ENCODE data around the gene TIFAB.
"Not testable (repeated sequence)": the region's sequence is repeated elsewhere in the genome, so short reads cannot be mapped to it uniquely, and the experiment has no call there.

The TIFAB gene, protein sequence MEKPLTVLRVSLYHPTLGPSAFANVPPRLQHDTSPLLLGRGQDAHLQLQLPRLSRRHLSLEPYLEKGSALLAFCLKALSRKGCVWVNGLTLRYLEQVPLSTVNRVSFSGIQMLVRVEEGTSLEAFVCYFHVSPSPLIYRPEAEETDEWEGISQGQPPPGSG

DNA sequence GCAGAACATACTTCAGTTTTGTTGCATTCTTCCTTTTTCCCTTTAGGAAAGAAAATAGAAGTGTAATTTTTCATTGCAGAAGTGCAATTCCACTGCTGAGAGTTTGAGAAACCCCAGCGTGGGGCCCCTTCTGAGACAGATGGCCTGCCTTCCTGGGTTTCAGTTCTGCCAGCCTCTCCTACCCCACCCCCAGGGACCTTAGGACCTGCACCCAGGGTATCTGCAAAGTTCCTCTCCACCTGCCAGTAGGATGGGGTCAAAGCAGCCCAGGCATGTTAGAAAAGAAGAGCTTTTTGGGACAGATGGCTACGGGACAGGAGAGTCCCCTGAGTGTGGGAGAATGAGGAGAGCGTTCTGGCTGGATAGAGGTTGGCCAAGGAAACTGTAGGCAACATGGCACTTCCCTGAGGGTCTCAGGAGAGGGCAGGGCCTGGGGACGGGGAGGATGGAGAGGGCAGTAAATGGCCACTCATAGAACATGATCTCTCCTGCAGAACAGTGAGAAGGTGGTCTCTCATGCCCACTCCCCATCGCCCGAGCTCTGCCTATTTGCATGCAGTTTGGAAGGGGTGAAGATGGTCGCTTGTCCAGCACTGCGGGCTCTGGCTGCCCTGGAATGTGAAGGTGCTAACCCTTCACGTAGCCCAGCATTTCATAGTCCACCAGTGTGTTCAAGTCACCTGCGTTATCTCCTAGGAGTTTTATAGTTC lies at the start of gene TIFAB:
TSS of gene TIFAB (minus strand) at position 31 of the 710 bp plus-strand sequence. CDS start 2,412 bp downstream, outside the sequence.
- no peak for TF ChIP-seq ZNF274 (IDR thresholded peaks at IDR 0.05; ENCODE audit: low read depth, low read length)
- TF ChIP-seq YY1 (IDR thresholded peaks at IDR 0.05; ENCODE audit: insufficient read depth, insufficient read length): no peak
- no peak for TF ChIP-seq SUZ12 (IDR thresholded peaks at IDR 0.05; ENCODE audit: extremely low read depth, insufficient read depth, insufficient read length)
- Histone ChIP-seq H3K4me1 (ENCODE audit: insufficient read depth, insufficient read length) (peaks cover 4% of the 10 kb centered on the region), H3K4me3 (ENCODE audit: insufficient read length, low read depth) (no peak within 1 kb of the TSS), H3K9me3 (ENCODE audit: insufficient read depth, low read length) (no peaks in the 10 kb centered on the region), H3K9ac (ENCODE audit: insufficient read length, low read depth) (no peak within 1 kb of the TSS), H3K36me3 (ENCODE audit: insufficient read depth, insufficient read length, low read length) (no peaks in the 10 kb centered on the region), H3K27me3 (ENCODE audit: insufficient read depth, insufficient read length) (peaks cover 12% of the 10 kb centered on the region)
- DNase-seq (ENCODE audit: low read depth, low spot score): no peak

DNA sequence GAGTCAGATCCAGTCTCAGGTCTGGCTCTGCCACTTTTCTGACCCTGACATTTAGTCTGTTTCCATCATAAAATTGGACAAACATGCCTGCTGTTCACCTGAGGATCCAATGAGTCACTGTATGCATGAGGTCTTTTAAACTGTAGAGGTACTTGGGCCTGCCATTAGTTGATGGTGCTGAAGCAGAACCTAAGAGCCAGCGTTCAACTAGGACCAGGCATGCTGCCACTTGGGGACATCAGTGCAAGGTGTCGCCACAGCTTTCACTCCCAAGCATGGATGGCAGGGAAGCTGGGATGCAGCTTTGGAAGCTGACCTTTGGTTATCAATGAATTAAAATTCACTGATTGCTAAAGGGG lies 46.5 kb upstream of the TIFAB start:
- no peak overlapping the region for H3K9ac ChIP-seq (ENCODE audit: insufficient read length, low read depth)
- no peak for DNase-seq (ENCODE audit: low read depth, low spot score)
- peaks cover 95% of the 10 kb centered on the region for H3K27me3 ChIP-seq (ENCODE audit: insufficient read depth, insufficient read length)
- TF ChIP-seq ZNF274 (IDR thresholded peaks at IDR 0.05; ENCODE audit: low read depth, low read length) (no peak), SUZ12 (IDR thresholded peaks at IDR 0.05; ENCODE audit: extremely low read depth, insufficient read depth, insufficient read length) (no peak), YY1 (IDR thresholded peaks at IDR 0.05; ENCODE audit: insufficient read depth, insufficient read length) (no peak)
- H3K9me3 ChIP-seq (ENCODE audit: insufficient read depth, low read length): no peaks in the 10 kb centered on the region
- peaks cover 6% of the 10 kb centered on the region for H3K4me1 ChIP-seq (ENCODE audit: insufficient read depth, insufficient read length)
- no peak overlapping the region for H3K4me3 ChIP-seq (ENCODE audit: insufficient read length, low read depth)
- H3K36me3 ChIP-seq (ENCODE audit: insufficient read depth, insufficient read length, low read length): no peaks in the 10 kb centered on the region

DNA sequence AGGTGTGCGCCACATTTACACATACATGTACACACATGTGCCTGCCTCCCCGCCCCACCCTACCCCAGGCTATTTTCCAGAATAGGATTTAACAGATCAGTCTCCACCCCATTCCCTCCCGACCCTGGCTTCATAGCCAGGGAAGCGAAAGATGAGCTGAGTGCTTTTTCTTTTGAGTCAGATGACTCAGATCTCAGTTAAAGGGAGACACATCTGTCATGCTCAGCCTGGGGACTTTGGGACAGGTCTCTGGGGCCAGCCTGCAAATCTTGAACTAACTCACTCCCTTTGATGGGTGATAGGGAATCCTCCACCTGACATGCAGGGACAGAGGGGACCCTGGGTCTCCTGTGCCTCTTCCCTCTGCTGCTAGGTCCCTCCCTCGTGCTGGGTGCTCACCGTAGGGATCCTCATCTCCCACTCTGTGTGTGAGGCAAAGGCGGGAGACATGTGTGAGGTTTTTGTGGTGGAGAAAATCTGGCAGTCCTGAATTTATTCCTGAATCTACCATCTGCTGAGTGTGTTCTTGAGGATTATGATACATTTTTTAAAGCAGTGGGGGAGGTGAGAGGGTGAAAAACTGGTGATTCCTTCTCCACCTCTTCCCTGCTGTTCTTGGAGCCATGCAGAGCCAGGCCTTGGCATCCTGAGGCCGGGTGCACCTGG lies 46.0 kb upstream of the TIFAB start:
- H3K4me3 ChIP-seq (ENCODE audit: insufficient read length, low read depth): no peak overlapping the region
- no peak overlapping the region for H3K9ac ChIP-seq (ENCODE audit: insufficient read length, low read depth)
- H3K27me3 ChIP-seq (ENCODE audit: insufficient read depth, insufficient read length): peaks cover 95% of the 10 kb centered on the region
- no peak for DNase-seq (ENCODE audit: low read depth, low spot score)
- TF ChIP-seq YY1 (IDR thresholded peaks at IDR 0.05; ENCODE audit: insufficient read depth, insufficient read length) (no peak), ZNF274 (IDR thresholded peaks at IDR 0.05; ENCODE audit: low read depth, low read length) (no peak), SUZ12 (IDR thresholded peaks at IDR 0.05; ENCODE audit: extremely low read depth, insufficient read depth, insufficient read length) (no peak)
- H3K36me3 ChIP-seq (ENCODE audit: insufficient read depth, insufficient read length, low read length): no peaks in the 10 kb centered on the region
- peaks cover 6% of the 10 kb centered on the region for H3K4me1 ChIP-seq (ENCODE audit: insufficient read depth, insufficient read length)
- no peaks in the 10 kb centered on the region for H3K9me3 ChIP-seq (ENCODE audit: insufficient read depth, low read length)

DNA sequence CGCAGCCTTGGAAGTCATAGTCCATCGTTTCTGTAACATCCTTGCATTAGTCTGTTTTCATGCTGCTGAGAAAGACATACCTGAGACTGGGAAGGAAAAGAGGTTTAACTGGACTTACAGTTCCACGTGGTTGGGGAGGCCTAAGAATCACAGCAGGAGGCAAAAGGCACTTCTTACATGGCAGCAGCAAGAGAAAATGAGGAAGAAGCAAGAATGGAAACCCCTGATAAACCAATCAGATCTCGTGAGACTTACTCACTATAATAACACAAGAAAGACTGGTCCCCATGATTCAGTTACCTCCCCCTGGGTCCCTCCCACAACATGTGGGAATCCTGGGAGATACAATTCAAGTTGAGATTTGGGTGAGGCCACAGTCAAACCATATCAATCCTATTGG lies 43.4 kb upstream of the TIFAB start:
- H3K27me3 ChIP-seq (ENCODE audit: insufficient read depth, insufficient read length): peaks cover 97% of the 10 kb centered on the region
- not testable (repeated sequence) for H3K4me3 ChIP-seq (ENCODE audit: insufficient read length, low read depth); DNase-seq (ENCODE audit: low read depth, low spot score); H3K9ac ChIP-seq (ENCODE audit: insufficient read length, low read depth); H3K36me3 ChIP-seq (ENCODE audit: insufficient read depth, insufficient read length, low read length); H3K9me3 ChIP-seq (ENCODE audit: insufficient read depth, low read length)
- peaks cover 19% of the 10 kb centered on the region for H3K4me1 ChIP-seq (ENCODE audit: insufficient read depth, insufficient read length)

DNA sequence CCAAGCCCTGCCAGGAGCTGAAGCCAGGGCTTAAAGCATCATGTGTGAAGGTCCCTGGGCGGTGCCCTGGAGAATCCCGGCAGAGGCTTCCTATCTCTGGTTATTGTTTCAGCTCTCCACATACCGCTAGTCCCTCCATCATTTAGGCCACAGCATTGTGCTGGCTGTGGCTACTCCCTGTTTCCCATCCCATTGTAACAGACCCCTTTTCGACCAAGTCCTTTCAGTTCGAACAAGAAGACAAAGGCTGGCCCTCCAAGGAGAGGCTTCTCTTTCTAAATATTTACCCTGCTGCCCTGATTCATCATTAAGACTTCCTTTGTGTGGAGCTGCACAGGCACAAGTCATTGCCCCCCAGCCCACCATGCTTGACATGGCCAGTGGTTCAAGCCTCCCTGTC lies 42.0 kb upstream of the TIFAB start:
- Histone ChIP-seq H3K4me1 (ENCODE audit: insufficient read depth, insufficient read length) (peaks cover 20% of the 10 kb centered on the region), H3K27me3 (ENCODE audit: insufficient read depth, insufficient read length) (peaks cover 94% of the 10 kb centered on the region), H3K4me3 (ENCODE audit: insufficient read length, low read depth) (no peak overlapping the region), H3K9ac (ENCODE audit: insufficient read length, low read depth) (no peak overlapping the region), H3K36me3 (ENCODE audit: insufficient read depth, insufficient read length, low read length) (no peaks in the 10 kb centered on the region), H3K9me3 (ENCODE audit: insufficient read depth, low read length) (no peaks in the 10 kb centered on the region)
- TF ChIP-seq ZNF274 (IDR thresholded peaks at IDR 0.05; ENCODE audit: low read depth, low read length): no peak
- TF ChIP-seq SUZ12 (IDR thresholded peaks at IDR 0.05; ENCODE audit: extremely low read depth, insufficient read depth, insufficient read length): no peak
- TF ChIP-seq YY1 (IDR thresholded peaks at IDR 0.05; ENCODE audit: insufficient read depth, insufficient read length): no peak
- no peak for DNase-seq (ENCODE audit: low read depth, low spot score)

DNA sequence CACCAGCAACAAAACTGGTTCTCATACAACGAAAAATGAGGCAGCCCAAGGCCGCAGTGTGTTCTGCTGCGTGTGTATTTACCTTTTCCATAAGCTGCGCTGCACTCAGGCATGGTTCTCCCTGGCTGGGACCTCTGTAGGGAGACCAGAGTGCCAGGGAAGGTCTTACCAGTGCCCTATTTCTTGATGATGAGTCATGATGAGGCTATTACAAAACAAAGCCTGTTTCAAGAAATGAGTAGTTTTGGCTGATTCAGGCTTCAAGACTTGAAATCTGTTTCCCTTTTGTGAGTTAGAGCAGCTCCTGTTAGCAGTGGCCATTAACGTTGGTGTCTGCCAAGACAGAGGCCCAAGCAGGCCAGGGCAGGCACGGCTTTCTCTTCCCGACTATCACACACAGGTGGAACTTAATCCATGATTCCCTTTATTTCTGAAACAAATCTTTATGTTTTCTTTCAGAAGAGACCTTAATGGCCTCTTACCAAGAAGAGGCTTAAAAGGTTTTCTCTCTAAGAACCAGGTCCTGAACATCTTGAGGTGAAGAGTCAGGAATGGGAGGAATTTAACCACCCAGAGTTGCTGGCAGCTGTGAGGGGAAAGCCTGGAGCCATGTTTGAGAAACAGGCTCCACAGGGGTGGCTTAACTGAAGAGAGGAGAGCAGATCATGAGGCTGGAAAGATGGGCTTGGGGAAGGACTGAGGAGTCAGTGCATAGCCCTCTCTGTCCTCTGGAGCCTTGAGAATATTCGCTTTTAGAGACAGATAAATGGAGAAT lies 41.4 kb upstream of the TIFAB start:
- H3K36me3 ChIP-seq (ENCODE audit: insufficient read depth, insufficient read length, low read length): no peaks in the 10 kb centered on the region
- H3K27me3 ChIP-seq (ENCODE audit: insufficient read depth, insufficient read length): peaks cover 90% of the 10 kb centered on the region
- H3K9me3 ChIP-seq (ENCODE audit: insufficient read depth, low read length): no peaks in the 10 kb centered on the region
- H3K4me3 ChIP-seq (ENCODE audit: insufficient read length, low read depth): no peak overlapping the region
- peaks cover 20% of the 10 kb centered on the region for H3K4me1 ChIP-seq (ENCODE audit: insufficient read depth, insufficient read length)
- H3K9ac ChIP-seq (ENCODE audit: insufficient read length, low read depth): no peak overlapping the region
- TF ChIP-seq YY1 (IDR thresholded peaks at IDR 0.05; ENCODE audit: insufficient read depth, insufficient read length): no peak
- no peak for TF ChIP-seq SUZ12 (IDR thresholded peaks at IDR 0.05; ENCODE audit: extremely low read depth, insufficient read depth, insufficient read length)
- no peak for TF ChIP-seq ZNF274 (IDR thresholded peaks at IDR 0.05; ENCODE audit: low read depth, low read length)
- DNase-seq (ENCODE audit: low read depth, low spot score): no peak

DNA sequence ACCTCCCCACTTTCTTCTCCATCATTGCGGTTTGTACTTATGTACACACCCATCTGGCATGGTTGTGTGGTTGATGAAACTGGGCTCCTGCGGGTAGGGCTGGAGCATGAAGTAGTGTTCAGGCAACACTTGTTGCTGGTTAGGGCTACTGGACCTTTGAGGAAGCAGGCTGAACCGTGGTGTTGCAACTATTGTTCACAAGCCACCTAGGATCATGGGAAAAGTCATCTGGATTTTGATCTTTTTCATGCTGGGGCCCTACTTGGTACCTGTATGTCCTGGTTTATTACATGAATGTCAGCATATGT lies 40.1 kb upstream of the TIFAB start:
- H3K36me3 ChIP-seq (ENCODE audit: insufficient read depth, insufficient read length, low read length): no peaks in the 10 kb centered on the region
- H3K4me3 ChIP-seq (ENCODE audit: insufficient read length, low read depth): no peak overlapping the region
- peaks cover 21% of the 10 kb centered on the region for H3K4me1 ChIP-seq (ENCODE audit: insufficient read depth, insufficient read length)
- DNase-seq (ENCODE audit: low read depth, low spot score): no peak
- TF ChIP-seq SUZ12 (IDR thresholded peaks at IDR 0.05; ENCODE audit: extremely low read depth, insufficient read depth, insufficient read length) (no peak), ZNF274 (IDR thresholded peaks at IDR 0.05; ENCODE audit: low read depth, low read length) (no peak), YY1 (IDR thresholded peaks at IDR 0.05; ENCODE audit: insufficient read depth, insufficient read length) (no peak)
- H3K9me3 ChIP-seq (ENCODE audit: insufficient read depth, low read length): no peaks in the 10 kb centered on the region
- H3K9ac ChIP-seq (ENCODE audit: insufficient read length, low read depth): no peak overlapping the region
- H3K27me3 ChIP-seq (ENCODE audit: insufficient read depth, insufficient read length): peaks cover 90% of the 10 kb centered on the region
